CD4-positive, alpha-beta T cell treated with Interferon alpha-2 for 1 hour (primary cell): ENCODE data around the gene SLC5A11.
A peak's percentile ranks its signal among the peaks of the same experiment; 100 is the strongest.
"Not testable (repeated sequence)": the region's sequence is repeated elsewhere in the genome, so short reads cannot be mapped to it uniquely, and the experiment has no call there.

Experiments used
- DNase-seq, 2 donors: peaks; one replicate each; pipeline ENCODE4 v3.0.0-alpha.2; 2020 to 2022

SLC5A11 gene, protein sequence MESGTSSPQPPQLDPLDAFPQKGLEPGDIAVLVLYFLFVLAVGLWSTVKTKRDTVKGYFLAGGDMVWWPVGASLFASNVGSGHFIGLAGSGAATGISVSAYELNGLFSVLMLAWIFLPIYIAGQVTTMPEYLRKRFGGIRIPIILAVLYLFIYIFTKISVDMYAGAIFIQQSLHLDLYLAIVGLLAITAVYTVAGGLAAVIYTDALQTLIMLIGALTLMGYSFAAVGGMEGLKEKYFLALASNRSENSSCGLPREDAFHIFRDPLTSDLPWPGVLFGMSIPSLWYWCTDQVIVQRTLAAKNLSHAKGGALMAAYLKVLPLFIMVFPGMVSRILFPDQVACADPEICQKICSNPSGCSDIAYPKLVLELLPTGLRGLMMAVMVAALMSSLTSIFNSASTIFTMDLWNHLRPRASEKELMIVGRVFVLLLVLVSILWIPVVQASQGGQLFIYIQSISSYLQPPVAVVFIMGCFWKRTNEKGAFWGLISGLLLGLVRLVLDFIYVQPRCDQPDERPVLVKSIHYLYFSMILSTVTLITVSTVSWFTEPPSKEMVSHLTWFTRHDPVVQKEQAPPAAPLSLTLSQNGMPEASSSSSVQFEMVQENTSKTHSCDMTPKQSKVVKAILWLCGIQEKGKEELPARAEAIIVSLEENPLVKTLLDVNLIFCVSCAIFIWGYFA

DNA sequence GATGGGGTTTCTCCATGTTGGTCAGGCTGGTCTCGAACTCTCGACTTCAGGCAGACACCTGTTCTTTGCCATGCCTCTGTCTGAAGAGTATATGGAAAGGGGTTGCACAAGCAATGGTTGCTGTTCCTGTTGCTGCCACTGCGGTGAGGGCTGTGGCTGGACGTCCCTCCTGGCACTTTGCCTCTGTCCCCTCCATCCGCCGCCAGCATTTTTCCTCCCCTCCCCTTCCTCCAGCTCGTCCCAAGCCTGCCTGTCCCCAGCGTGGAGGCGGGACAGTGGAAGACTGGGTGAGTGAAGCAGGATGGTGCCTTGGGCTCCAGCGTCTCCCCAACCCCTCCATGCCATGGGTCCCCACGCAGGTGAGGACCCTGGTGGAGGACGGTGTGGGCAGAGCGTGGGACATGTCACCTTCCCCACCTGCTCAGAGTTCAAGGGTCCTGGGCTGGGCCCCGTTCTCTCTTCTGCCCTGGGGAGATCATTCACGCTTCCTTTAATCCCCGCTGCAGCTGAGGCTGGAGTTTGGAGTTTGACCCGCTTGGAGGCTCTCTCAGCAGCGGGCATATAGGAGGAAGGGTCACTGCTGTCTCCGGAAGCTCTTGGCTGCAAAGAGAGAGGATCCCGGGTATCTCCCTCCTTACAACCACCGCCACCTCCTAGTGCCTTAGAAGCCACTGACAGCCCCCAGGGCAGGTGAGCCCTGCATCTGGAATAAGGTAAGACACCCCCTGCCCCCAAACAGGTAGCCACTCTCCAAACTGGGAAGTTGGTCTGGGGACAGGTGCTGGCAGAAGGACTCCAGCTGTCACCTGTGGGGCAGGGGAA, at the start of gene SLC5A11:
Gene SLC5A11, plus strand, starts transcription at position 238 of the 822 bp plus-strand sequence. CDS start 12,681 bp downstream, outside the sequence.
- no peak for DNase-seq

DNA sequence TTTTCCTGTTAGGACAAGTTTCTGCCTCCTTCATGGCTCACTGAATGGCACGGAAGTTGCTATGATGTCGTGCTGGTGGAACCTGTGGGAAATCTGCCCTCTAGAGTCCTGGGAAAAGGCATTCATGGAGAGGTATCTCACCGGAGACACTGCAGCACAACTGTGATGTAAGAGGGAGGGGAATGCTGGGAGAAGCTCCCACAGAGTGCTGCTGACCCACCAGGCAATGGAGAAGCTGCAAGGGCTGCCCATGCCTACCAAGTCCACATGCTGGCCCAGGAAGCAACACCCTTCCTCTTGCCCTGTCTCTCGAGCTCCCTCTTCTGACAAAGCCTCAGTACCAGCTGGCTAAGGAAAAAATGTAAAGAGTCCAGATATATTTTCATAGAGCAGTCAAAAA, 45.2 kb upstream of the SLC5A11 start:
- DNase-seq = no peak

DNA sequence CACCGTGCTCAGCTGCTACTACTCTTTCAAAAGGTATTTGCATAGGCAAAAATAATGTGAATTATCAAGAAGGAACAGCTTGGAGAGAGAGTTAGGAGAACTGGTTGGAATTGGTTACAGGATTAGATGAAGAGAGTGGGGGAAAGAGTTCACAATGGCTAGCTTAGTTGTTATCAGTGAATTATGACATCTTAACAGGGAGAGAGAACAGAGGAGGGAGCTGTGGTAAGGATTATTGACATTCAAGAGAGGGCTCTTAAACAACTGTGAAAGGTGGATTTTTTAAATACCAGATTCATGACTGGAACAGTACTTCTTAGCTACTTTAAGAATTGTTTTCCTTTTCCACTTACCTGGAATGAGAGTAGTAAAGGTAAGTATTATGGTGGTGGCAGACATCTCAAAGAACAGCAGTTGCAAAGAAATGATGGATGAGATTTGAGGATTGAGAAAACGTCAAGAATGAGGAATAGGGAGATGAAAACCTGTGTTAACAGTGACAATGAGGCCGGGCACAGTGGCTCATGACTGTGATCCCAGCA, 43.9 kb upstream of the SLC5A11 start:
- no peak for DNase-seq

DNA sequence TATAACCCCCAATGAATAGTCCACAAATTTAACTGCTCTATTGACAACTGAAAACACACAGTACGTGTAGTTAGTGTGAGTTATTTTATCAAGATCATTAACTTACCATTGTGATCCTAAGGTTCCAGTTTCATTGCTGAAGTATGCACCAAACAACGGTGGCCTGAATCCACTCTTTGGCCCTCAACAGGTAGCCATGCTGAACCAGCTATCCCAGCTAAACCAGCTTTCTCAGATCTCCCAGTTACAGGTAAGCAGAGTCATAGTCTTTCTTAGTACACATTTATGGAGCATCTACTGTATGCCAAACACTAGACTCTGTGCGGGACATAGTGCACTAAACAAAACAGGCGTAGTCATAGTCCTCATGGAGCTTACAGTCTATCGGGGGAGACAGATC, 40.3 kb upstream of the SLC5A11 start:
- DNase-seq = no peak

DNA sequence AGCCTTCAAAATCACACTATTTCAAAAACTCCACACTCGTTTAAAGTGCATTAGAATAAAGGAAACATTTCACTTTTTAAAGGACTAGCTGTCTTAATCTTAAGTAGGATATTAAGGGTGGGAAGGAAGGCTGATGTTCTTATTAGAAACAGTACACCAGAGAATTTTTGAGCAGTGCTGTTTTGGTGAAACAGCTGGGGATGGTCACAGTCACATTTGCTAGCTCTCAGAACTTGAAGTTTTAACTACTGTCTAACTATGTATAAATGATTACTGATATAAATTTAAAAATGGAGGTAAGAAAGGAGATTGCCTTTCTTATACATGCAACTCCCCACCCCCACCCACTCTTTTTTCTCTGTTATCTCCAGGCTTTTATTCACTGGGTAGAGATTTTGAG, 38.5 kb upstream of the SLC5A11 start:
- DNase-seq = no peak

DNA sequence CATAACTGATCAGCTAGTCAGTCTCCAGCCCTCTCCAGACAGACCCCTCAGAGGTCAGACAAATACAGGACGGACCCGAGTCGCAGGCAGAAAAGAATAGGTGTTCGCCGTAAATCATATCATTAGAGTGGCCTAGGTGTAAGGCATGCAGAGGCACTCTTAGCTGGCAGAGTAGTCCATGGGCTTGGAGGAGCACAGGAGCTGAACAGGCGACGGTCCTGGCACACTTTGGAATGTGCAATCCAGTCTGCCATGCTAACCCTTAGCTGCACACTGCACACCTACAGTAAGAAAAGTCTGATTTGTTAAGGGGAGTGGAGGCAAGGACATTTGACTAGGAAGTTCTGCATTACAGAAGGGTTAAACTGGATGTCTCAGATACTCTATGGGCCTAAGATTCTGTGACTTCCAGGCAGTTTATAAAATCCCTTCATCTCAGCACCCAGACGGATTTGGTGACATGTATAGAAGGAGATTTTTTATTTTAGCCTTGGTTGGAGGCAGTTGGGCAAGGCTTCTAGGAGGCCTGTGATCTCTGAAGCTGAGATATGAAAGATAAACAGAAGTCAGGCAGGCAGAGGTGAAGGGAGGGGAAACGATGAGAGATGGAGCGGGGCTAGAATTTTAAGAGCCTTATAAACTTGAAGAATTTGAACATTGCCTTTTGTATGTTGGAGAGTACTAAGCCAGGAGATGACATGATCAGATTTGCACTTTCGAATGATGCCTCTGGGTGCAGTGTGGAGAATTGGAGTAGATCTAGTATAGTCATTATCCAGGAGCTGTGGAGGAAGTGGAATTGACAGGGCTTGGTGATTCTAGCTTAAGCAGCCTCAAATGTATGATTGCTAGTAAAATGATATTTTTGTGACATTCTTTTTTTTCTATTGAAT, 34.6 kb upstream of the SLC5A11 start:
- DNase-seq = no peak

DNA sequence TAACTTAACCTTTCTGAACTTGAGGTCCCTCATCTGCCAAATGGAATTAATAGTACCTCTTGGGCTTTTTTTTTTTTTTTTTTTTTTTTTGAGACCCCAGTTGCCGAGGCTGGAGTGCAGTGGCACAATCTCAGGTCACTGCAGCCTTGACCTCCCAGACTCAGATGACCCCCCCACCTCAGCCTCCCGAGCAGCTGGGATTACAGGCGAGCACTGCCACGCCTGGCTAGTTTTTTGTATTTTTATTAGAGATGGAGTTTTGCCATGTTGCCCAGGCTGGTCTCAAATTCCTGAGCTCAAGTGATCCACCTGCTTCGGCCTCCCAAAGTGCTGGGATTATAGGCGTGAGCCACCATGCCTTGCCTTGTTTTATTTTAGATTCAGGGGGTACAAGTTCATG, 33.0 kb upstream of the SLC5A11 start:
- DNase-seq = not testable (repeated sequence)

DNA sequence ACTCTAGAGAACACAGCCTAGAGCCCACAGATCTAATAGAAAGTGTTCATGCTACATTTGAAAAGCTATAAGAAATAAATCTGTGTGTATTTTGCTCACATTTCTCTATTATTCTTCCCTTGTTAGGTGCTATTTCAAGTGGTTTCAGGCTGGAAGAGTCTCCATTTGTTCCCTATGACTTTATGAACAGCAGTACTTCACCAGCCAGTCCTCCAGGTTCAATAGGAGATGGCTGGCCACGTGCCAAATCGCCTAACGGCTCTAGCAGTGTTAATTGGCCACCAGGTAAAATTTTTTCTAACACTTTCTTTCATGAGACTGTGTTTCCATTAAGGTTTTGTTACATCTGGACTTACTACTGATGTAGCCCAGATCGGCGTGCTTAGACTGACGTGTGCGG, 30.7 kb upstream of the SLC5A11 start:
- DNase-seq = no peak

DNA sequence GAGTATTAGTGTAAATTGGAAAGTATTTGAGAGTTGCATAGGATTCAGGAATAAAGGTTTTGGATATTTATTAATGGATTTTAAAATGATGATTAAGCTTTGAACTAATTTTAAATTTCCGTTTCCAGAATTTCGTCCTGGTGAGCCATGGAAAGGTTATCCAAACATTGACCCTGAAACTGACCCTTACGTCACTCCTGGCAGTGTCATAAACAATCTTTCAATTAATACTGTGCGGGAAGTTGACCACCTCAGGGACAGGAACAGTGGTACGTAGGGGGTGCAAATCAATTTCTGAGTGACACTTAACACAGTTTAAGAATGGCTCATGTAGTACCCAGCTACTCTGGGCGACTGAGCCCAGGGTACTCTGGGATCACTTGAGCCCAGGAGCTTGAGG, 29.1 kb upstream of the SLC5A11 start:
- DNase-seq = no peak

DNA sequence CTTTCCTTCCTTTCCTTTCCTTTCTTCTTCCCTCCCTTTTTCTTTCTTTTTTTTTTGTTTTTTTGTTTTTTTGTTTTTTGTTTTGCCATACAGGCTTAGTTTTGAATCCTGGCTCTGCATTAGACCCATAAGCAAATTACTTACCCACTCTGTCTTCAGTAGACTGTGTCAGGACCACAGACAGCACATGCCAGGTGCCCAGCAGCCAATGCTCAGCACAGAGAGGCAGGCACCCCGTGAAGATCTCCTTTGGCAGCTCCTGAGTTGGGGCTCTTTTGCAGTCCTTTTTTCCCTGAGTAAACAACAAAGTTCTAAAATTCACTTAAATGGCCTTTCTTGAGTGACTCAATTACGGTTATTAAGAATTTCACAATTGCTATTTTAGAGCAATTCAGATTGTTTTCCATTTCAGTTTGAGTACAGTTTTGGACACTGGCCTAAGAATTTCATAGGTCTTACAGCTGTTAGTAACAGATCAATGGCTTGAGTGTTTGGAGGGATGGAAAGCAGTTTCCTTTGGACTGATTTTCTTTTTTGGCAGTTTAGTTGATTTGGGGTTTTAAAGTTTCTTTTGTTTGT, 26.2 kb upstream of the SLC5A11 start:
- no peak for DNase-seq

DNA sequence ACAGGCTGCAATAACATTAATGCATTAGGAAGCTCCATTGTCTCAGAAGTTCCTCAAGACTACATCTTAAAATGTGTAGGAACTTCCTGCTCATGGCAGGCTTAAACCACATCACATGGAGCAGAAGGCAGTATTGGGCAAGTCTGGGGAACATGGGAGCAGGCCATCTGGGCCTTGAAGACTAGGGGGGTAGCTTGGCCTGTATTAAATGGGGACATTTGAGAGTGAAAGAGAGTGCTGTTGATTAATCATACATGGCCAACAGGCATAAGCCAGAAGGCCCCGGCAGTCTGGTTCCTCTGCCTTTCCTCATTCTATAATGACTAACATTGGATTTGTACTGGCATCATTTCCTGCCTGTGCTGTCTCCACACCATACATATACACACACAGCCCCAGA, 25.2 kb upstream of the SLC5A11 start:
- DNase-seq = no peak

DNA sequence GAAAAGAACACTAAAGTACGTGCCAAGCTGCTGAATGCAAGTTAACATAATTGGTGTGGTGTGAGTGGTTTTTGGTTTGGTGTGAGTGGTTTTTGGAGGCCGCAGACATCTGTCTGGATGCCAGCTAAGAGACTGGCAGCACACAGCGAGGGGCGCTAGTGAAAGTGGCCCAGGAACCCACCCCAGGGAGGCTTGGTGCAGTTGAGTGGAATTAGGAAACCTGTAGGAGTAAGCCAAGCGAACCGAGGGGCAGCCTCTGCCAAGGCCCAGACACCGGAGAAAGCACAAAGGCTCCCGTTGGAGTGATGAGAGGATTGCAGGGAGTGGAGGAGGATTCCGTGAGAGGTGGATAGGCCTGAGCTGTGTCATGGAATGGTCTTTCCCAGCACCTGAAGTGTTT, 24.6 kb upstream of the SLC5A11 start:
- no peak for DNase-seq

DNA sequence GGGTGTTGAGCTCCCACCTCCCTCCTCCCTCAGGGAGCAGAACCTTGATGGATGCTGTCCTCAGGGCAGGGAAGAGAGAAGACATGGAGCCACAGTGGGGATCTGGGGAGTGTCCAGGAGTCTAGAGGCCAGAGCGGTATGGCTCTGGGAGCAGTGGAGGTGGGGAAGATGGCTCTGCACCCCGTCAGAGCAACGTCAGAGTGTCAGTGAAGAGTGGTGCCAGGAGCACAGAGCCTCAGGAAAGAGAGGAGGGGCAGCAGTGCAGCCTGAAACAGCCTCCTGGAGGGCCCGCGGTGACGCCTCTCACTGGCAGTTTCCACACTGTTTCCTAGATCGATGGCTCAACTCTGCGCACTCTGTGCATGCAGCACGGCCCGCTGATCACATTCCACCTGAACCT, 23.2 kb upstream of the SLC5A11 start:
- no peak for DNase-seq

DNA sequence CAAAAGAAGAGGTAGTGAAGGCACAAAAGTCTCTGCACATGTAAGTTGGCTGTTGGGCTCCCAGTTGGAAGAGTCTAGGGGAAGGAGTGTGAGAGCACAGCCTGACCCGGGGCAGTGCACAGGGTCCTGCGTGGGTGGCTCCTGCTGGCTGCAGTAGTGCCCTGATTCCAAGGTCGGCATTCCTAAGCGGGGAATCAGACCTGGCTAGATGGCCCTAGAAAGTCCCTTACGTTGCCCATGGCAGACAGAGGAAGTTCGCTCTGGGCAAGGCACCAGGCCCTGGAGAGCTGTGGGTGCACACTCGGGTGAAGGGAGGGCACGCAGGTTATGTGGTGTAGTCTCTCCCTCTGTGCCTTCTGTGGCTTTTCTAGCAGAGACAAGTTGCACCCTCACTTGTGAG, 22.8 kb upstream of the SLC5A11 start:
- no peak for DNase-seq

DNA sequence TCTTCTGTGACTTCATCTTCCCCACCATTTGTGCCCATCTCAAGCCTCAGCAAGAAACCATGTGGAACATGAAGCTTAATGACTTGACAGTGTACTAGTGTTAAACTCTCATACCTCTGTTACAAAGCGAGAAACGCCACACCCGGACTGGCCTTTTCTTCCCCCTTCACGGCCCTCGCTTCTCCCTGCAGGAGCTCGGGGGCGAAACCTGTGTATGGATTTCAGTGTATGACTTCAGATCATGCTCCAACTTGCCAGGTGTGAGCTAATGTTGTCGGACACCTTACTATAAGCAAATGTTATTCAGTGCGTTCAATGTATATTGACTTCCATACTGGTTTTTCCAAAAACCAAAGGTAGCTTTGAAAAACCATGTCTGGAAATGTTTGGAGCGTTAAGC, 20.1 kb upstream of the SLC5A11 start:
- DNase-seq = no peak

DNA sequence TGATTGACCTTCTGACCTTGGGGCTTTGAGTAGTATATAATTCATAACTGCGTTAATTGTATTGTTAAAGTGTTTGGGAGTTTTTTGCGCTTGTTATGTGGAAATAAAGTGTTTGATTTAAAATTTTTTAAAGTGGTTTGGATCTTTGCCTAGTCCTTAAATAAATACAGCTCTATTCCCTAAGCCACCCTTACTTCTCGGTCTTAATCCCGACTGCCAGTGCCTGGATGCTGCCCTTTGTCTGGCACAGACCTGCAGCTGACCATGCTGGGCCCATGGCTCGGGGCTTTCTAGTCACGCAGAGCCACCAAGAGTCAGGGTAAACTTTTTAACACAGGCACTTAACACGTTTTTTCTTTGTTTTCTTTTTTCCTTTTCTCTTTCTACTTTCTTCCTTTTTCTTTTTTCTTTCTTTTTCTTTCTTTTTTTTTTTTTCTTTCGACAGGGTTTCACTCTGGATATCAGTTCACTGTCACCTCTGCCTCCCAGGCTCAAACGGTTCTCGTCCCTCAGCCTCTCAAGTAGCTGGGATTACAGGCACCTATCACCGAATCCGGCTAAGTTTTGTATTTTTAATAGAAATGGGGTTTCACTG, 19.6 kb upstream of the SLC5A11 start:
- no peak for DNase-seq

DNA sequence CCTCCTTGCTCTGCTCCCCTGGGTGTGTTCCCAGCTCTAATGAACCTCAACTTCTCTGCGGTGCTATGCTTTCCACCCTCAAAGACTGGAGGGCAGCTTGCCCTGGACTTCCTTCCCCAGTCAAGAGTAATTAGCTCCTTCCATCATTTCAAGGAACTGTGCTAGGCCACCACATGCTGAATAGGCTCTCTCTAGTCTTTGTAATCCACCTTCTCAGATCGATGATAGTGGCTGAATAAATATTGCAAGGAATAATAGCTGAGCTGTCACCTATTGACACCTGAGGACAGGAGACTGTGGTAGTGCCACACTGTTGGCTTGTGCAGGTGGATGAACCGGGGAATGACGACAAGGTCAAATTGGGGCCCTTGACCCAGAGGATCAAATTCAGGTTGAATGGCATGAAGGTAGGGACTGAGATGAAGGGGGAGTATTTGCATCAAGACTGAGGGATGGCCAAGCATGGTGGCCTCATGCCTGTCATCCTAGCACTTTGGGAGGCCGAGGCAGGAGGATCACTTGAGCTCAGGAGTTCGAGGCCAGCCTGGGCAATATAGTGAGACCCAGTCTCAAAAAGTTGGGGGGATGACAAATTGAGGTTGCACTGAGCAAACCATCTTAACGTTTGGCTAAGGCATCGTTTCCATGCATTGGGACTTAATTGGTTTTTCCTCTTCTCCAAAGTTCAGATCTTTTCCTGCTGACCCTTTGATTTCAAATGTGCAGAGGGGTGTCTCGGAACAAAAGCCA, 18.8 kb upstream of the SLC5A11 start:
- no peak for DNase-seq

DNA sequence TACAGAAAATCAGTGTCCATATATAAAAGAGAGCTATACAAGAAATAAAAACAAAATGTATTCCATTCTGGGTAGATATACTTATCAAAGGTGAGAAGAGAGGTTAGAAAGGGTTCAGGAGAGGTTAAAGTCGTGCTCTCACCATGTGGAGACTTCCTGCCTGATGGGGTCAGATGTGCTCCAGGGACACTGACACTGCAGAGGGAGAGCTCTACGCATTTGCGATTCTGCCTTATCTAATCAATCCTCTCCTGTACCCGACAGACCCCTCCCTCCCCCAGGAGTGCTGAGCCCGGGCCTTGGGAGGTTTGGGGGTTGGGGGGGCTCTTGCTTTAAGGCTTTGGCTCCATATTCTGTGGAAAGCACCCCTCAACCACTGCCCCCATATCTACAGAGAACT, 16.6 kb upstream of the SLC5A11 start:
- no peak for DNase-seq

DNA sequence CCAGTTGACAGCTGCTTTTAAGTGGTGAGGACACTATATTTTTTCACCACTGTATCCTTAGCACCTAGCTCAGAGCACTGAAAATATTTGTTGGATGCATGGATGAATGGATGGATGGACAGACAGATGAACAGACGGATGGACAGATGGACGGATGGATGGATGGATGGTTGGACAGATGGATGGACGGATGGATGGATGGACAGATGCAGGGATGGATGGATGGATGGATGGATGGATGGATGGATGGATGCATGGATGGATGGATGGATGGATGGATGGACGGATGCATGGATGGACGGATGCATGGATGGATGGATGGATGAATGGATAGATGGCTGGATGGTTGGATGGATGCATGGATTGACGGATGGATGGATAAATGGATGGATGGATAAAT, 12.4 kb upstream of the SLC5A11 start:
- DNase-seq = no peak

DNA sequence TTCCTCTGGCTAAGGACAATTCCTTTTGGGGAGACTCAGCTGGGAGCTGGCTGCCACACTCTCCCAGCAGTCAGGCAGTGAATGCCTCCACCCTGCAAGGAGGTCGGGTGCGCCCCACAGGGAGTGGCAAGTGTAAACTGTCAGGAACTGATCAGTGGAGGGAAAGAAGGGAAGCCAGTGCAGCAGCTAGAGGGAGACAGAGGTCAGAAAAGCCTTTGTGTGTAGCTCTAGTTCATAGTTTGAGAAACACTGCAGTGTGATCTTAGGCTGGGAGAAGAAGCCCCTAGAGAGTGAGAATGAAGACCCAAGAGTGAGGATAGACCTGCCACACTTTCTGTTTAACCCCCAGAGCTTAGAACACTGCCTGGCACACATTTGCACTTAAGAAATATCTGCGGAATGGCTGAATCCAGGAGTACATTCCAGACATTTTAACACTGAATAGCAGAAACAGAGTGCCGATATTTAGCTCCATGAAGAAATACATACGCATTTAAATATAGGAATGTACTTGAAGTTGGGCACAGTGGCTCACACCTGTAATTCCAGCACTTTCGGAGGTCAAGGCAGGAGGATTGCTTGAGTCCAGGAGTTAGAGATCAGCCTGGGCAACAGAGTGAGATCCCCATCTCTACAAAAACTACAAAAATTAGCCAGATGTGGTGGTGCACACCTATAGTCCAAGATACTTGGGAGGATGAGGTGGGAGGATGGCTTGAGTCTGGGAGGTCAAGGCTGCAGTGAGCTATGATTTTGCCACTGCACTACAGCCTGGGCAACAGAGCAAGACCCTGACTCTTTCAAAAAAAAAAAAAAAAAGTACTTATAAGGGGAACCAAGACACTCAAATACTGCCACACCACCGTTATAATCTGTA, 11.1 kb upstream of the SLC5A11 start:
- DNase-seq = peak in 1 of 2 donors; percentile 4
